ENCODE results near the gene INPP4A.
"Not testable (repeated sequence)": the region's sequence is repeated elsewhere in the genome, so short reads cannot be mapped to it uniquely, and the experiment has no call there.

The INPP4A gene

DNA sequence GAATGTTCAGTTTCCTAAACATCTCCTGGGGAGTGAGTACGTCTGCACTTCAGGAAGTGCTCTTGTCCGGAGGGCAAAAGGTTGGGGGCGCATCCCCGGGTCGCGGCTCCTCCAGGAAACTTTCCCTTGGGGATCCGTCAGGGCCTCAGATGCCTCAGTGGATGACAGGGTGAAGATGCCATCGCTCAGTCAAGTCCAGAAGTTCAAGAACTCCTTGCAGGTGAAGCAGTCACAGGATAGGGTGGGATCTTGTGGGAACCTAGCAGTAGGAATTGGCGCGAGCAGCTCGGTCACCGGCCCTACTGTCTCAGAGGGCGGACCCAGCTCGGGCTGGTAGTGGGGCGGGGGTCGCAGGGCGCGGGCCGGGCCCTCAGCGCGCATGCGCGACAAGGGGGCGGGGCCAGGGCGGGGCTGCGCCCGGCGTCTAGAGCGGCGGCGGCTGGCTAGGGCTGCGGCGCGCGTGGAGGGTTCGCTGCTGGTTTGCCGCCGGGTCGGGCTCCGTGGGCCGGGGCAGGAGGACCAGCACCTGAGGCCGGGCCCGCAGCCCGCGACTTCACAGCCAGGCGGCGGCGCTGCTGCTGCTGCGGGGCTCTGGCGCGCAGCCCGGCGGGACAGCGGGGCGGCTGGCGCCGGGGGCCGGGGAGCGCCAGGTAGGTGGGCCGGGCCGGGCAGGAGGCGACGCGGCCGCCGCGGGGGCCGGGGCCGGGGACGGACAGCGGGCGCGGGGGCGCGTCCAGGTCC is at the start of gene INPP4A:
Gene INPP4A, plus strand, starts transcription at position 423 of the 741 bp plus-strand sequence. CDS start 75,191 bp downstream, outside the sequence.
- no peak for DNase-seq

DNA sequence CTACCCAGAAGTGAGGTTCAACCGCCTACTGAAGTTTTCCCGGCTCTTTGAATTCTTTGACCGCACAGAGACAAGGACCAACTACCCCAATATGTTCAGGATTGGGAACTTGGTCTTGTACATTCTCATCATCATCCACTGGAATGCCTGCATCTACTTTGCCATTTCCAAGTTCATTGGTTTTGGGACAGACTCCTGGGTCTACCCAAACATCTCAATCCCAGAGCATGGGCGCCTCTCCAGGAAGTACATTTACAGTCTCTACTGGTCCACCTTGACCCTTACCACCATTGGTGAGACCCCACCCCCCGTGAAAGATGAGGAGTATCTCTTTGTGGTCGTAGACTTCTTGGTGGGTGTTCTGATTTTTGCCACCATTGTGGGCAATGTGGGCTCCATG is 48.7 kb upstream of the INPP4A start:
- no peak for DNase-seq

DNA sequence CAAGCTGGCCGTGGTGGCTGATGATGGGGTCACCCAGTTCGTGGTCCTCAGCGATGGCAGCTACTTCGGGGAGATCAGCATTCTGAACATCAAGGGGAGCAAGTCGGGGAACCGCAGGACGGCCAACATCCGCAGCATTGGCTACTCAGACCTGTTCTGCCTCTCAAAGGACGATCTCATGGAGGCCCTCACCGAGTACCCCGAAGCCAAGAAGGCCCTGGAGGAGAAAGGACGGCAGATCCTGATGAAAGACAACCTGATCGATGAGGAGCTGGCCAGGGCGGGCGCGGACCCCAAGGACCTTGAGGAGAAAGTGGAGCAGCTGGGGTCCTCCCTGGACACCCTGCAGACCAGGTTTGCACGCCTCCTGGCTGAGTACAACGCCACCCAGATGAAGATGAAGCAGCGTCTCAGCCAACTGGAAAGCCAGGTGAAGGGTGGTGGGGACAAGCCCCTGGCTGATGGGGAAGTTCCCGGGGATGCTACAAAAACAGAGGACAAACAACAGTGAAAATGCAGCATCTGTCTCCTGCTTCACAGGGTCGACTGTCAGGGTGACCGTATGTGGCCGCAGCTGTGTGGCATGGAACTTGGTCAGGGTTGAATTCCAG is 47.8 kb upstream of the INPP4A start:
- no peak for DNase-seq

DNA sequence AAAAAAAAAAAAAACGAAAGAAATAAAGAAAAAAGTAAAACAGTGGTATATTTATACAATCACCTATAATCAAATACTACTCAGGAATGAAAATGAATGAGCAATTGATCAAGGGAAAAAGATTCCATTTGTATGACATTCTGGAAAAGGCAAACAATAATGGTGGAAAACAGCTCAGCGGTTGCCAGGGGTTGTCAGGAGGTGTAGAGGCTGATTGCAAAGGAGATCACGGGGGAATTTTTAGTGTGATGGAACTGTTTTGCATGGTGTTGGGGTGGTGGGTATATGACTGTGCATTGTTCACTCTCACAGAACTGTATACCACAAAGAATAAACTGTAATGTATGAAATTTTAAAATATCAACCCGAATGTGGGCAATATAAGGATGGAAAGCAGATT is 45.5 kb upstream of the INPP4A start:
- DNase-seq, result no peak

DNA sequence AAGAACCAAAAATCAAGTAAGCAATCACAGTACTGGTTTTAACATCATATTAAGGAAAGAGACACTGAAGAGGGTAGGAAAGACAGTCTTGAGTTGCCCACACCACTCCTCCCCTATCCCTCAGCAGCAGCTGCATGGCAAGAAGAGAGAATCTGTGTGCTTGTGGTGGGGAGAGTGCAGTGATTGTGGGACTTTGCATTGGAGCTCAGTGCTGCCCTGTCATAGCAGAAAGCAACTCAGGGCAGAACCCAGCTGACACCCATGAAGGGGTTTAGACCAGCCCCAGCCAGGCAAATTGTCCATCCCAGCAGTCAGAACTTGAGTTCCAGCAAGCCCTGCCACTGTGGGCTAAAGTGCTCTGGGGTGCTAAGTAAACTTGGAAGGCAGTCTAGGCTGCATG is 40.8 kb upstream of the INPP4A start:
- DNase-seq, result no peak

DNA sequence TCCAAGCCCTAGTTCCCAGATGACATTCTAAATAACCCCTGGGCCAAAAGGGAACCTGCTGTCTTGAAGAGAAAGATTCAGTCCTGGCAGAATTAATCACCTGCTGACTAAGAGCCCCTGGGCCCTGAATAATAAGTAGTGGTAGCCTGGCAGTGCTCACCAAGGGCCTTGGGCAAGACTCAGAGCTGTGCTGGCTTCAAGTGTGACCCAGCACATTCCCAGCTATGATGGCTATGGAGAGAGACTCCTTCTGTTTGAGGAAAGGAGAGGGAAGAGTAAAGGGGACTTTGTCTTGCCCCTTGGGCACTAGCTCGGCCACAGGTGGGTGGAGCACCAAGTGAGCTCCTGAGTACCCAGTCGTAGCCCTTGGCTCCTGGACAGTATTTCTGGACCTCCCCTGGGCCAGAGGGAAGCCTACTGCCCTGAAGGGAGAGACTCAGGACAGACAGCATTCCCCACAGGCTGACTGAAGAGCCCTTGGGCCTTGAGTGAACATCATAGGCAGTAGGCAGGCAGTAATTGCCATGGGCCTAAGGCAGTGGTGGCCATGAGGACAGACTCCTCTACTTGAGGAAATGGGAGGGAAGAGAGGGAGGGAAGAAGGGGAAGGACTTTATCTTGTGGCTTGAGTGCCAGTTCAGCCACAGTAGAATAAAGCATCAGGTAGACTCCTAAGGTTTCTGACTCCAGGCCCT is 40.0 kb upstream of the INPP4A start:
- no peak for DNase-seq

DNA sequence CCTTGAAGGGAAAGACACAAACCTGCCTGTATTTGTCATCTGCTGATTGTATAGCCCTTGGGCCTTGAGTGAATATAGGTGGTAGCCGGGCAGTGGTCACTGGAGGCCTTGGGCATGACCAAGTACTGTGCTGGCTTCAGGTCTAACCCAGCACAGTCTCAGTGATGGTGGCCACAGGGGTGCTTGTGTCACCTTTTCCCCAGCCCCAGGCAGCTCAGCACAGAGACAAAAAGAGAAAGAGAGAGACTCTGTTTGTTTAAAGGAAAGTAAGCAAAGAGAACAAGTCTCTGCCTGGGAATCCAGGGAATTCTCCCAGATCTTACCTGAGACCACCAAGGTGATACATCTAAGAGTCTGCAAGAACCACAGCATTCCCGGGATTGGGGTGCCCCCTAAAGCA is 39.4 kb upstream of the INPP4A start:
- DNase-seq, result no peak

DNA sequence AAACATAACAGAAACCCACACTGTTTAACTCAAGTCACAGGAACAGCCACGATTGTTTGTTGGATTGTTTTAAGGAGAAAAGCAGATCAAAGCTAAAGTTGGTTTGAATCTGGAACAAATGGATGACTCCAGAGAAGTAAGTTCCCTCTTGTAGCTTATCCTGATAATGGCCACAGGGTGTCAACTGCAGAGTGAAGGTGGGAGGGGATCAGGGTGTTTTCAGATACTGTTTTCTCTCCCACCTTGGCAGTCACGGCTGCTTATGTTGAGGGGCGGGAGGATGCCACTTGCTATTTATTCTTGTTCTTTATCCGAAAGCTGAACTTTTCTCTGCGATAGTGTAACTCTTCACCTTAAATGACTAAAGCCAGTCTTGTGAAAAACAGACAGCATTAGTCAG is 36.5 kb upstream of the INPP4A start:
- no peak for DNase-seq

DNA sequence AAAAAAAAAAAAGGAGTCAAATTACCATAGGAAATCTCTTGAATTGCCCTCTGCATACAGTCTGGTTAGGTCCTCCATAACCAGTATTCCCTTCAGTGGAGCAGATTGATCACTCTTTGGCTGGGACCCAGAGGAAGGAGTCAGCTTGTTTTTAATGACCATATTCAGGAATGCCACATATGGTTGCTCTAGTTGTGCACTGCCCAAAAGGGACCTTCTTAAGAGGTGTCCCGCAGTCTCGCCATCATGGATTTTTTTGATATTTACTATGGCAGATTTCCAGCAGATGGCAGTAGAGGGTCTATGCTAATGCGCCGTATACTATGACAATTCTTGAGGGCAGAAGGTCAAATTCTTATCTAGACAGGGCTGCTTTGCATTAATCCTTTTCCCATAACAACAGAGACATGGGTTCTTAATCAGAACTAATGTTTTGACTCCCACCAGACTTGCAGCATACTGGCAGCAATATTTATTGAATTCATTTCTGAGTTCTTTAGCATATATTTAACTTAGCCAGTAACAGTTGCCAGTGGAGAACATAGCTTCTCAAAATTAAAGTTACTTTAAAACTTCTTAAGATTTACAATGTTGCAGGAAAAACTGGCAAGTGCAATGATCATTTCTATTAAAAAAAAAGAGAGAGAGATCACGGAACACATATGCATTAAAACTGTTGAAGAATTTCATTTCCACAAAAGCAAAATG is 31.8 kb upstream of the INPP4A start:
- peak in 1 of 2 experiments; percentile 41 for DNase-seq

DNA sequence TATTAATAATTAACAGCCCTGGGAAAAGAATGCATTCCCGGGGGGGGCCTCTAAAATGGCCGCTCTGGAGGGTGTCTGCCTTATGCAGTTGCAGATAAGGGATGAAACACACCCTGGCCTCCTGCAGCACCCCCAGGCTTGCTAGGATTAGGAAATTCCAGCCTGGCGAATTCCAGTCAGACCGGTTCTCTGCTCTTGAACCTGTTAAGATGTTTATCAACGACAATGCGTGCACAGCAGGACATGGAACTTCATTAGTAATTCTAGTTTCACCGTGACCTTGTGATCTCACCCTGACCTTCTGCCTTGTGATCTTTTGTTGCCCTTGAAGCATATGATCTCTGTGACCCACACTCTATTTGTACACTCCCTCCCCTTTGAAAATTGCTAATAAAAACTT is 30.4 kb upstream of the INPP4A start:
- not testable (repeated sequence) for DNase-seq

DNA sequence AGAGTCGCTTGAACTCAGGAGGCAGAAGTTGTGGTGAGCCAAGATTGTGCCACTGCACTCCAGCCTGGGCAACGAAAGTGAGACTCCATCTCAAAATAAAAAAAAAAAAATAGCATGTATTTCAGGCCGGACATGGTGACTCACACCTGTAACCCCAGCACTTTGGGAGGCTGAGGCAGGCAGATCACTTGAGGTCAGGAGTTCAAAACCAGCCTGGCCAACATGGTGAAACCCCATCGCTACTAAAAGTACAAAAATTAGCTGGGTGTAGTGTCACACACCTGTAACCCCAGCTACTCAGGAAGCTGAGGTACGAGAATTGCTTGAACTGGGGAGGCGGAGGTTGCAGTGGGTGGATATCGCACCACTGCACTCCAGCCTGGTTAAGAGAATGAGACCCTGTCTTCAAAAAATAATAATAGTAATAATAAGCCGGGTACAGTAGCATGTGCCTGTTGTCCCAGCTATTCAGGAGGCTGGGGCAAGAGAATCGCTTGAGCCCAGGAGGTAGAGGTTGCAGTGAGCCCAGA is 28.9 kb upstream of the INPP4A start:
- DNase-seq, result not testable (repeated sequence)

DNA sequence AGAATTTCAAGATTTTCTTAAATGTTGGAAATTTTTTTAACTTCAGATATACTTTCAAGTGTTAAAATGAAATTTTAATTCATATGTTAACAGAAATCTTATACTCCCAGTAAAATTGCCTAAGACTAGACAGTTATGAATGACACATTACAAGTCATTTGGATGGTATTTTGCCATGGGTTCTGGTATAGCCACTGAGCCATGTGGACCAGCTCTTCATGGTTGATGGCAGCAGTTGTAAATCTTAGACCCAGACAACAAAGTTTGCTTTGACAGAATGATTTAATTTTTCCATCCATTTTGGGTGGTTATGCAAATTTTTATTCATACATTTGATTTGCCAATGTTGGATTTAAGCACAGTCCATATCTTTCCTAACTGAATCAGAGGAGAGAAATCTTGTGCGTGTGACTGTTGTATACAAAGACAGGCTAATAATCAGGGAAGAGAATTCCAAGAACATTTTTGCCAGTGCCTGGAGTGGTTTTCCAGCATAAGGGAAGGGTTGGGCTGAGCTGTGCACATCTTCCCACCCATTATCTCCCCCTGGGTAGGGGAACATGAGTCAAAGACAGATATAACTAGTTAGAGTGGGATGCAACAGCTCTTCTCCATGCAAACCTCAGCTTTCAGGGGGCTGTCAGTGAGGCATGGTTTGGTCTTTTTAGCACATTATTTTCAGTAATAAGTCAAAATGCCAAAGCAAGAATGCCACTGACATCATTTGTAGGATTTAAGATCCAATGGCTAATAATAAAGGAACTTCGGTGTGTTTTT is 28.1 kb upstream of the INPP4A start:
- no peak for DNase-seq

DNA sequence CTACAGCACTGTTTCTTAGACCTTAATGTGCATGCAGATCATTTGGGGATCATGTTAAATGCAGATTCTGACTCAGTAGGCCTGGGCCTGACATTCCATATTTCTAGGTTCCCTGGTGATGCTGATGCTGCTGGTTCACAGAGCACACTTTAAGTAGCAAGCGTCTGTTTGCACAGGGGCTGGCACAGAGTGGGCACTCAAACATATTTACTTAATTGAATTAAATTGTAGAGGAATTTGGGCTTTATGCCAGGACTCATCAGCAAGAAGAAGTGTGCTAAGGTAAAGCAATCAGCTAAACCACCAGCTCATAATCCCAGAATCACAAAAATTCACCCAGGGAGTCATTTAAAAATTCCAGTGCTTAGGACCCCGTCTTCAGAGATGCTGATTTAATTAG is 25.1 kb upstream of the INPP4A start:
- DNase-seq, result no peak

DNA sequence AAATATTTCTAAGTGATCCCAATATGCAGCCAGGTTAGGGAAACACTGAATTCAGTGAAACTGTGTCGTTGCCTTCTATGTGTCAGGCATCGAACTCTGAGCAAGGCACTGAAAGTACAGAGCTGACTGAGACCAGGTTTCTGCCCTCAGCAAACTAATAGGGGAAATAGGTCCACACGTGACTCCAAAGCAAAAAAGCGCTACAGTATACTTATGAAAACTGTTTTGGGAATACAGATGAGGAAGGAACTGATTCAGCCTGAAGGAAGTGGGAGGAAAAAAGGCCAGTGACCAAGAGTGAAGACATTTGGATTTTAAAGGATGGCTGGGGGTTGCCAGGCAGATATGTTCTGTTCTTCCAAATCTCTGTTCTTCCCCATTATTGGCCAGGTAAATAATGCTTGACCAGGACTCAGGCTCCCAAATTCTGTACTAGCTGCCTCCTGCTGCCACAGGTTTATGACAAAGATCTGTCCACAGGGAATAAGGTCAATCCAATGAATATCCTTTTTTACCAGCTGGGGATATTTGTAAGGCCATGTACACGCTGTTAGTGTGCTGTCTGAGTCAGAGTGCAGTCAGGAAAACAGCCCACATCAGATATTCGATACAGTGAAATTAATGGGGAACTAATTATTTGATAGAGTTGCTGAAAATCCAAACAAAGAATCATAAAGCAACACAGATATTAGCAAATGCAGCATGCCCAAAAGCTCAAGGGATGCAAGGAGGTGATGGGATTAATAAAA is 24.5 kb upstream of the INPP4A start:
- DNase-seq, result no peak

DNA sequence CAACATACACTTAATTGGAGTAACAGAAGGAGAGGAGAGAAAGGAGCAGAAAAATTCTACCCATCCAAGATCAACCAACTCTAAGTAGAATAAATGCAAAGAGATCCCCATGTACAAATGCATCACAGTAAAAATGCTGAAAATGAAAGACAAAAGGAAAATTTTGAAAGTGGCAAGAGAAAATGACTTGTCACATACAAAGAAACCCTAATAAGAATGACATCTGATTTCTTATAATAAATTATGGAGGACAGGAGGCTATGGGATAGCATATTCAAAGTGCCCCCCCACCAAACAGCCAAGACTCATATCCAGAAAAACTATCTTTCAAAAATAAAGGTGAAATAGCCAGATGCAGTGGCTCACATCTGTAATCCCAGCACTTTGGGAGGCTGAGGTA is 22.2 kb upstream of the INPP4A start:
- DNase-seq, result no peak

DNA sequence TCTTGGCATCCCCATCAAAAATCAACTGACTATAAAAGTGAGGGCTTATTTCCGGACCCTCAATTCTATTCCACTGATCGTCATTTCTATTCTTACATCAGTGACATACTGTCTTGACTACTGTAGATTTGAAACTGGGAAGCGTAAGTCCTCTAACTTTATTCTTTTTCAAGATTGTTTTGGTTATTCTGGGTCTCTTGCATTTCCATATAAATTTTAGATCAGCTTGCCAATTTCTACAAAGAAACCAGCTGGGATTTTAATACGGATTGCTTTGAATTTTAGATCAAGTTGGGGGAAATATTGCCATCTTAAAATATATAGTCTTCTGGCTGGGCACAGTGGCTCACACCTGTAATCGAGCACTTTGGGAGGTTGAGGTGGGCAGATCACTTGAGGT is 17.9 kb upstream of the INPP4A start:
- DNase-seq, result no peak

DNA sequence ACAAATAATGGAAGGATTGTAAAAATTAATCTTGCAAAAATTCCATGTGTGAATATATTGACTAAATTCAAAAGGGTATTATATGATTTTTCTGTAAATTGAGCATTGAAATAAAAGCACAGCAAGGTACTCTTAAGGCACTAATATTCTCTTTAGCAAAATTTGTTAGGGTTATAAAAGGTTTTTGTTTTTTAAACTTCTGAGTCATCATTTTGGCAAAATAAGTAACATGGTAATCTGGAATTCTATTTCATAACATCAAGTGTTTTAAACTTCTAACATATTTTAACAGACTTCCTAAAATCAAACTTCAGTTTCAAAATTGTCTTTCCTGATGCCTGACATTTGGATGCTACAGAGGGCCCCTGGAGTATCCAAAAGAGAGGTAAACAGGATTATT is 12.5 kb upstream of the INPP4A start:
- no peak for DNase-seq

DNA sequence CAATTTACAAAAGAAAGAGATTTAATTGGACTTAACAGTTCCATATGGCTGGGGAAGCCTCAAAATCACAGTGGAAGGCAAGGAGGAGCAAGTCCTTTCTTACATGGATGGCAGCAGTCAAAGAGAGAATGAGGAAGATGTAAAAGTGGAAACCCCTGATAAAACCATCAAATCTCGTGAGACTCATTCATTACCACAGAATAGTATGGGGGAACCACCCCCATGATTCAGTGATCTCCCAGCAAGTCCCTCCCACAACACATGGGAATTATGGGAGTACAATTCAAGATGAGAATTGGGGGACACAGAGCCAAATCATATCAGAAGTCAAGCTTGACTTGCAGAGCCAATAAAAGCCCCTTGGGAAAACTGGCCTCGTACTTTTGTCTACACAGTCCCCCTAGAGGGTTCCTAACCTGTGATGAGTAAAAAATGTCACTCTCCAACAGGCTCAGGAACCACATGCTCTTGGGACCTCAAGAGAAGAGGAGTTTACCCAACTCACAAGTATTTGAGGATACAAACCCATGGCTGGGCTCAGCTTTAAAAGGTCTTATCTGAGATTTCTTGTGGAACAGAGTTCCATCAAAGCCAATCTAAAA is 11.2 kb upstream of the INPP4A start:
- no peak for DNase-seq

DNA sequence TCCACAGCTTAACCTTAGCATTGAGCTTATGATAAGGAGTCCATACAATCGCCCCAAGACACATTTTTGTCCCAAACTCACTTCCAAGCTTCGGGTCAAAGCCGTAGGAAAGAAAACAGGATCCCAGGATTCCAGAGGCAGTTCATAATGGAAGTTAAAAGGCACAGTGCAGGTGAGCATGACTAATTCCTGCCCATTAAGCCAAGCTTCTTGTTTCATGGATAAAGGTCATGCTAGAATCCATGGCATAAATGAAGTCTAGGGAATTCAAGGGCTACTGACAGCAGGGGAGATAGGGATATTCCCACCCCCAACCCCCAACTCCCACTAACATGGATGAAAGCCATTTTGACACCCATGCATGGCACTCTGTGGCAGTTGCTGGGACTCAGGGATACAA is 10.2 kb upstream of the INPP4A start:
- DNase-seq, result no peak

DNA sequence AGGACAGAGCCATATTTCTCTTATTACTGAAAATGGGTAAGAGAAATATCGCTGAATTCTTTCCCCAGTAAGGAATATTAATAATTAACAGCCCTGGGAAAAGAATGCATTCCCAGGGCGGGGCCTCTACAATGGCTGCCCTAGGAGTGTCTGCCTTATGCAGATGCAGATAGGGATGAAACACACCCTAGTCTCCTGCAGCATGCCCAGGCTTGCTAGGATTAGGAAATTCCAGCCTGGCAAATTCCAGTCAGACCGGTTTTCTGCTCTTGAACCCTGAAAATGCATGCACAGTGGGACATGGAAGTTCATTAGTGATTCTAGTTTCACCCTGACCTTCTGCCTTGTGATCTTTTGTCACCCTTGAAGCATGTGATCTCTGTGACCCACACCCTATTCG is 9.0 kb upstream of the INPP4A start:
- DNase-seq, result not testable (repeated sequence)

DNA sequence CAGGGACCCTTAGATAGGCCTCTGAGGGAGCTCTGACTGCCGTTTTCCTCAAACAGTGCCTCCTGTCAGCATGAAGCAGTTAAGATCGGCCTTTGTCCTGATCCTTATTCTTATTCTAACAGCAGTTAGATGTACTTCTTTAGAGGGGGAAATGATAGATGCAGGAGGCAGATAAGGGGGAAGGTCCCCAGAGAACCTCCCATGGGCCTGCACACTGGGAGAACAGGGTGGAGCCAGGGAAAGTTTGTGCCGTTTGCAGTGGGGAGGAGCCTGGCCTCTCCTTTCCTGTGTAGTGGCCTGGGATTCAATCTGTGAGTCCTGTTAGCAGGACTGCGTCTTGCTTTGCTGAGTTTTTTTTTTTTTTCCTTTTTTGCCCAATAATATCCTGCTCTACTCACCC is 7.9 kb upstream of the INPP4A start:
- no peak for DNase-seq
